ENCODE results near the gene RAD52.

RAD52 gene

GRCh38 chr12:912466-913235 is 36.8 kb downstream of the RAD52 start:
- DNase-seq = no peak

GRCh38 chr12:911191-911826 is 38.2 kb downstream of the RAD52 start:
- peak; percentile 90 for DNase-seq

GRCh38 chr12:910416-910815 is 39.1 kb downstream of the RAD52 start:
- DNase-seq = no peak

- no peak for DNase-seq
Measured at GRCh38 chr12:909861-910260, 39.6 kb downstream of the RAD52 start.

- no peak for DNase-seq
Measured at GRCh38 chr12:907413-908185, 41.9 kb downstream of the RAD52 start.

- no peak for DNase-seq
Measured at GRCh38 chr12:906062-906585, 43.4 kb downstream of the RAD52 start.

- DNase-seq = no peak
Measured at GRCh38 chr12:905261-906031, 44.0 kb downstream of the RAD52 start.

- DNase-seq = peak; percentile 8
Measured at GRCh38 chr12:904010-904414, 45.5 kb downstream of the RAD52 start.

GRCh38 chr12:903055-903454 is 46.4 kb downstream of the RAD52 start:
- DNase-seq = no peak

- DNase-seq = no peak
Measured at GRCh38 chr12:902581-902980, 46.9 kb downstream of the RAD52 start.

GRCh38 chr12:897386-897785 is 52.1 kb downstream of the RAD52 start:
- DNase-seq = no peak

GRCh38 chr12:896031-896430 is 53.5 kb downstream of the RAD52 start:
- DNase-seq = no peak

- DNase-seq = no peak
Measured at GRCh38 chr12:894226-894625, 55.3 kb downstream of the RAD52 start.

- no peak for DNase-seq
Measured at GRCh38 chr12:886206-886605, 63.3 kb downstream of the RAD52 start.

GRCh38 chr12:885701-886100 is 63.8 kb downstream of the RAD52 start:
- DNase-seq = no peak

- no peak for DNase-seq
Measured at GRCh38 chr12:884746-885414, 64.6 kb downstream of the RAD52 start.

- DNase-seq = no peak
Measured at GRCh38 chr12:880656-881055, 68.8 kb downstream of the RAD52 start.

- no peak for DNase-seq
Measured at GRCh38 chr12:879641-880040, 69.9 kb downstream of the RAD52 start.

- DNase-seq = no peak
Measured at GRCh38 chr12:873954-874353, 75.5 kb downstream of the RAD52 start.

- no peak for DNase-seq
Measured at GRCh38 chr12:870378-870777, 79.1 kb downstream of the RAD52 start.

GRCh38 chr12:868722-869121 is 80.8 kb downstream of the RAD52 start:
- no peak for DNase-seq

GRCh38 chr12:867905-868304 is 81.6 kb downstream of the RAD52 start:
- DNase-seq = no peak

All from OCI-M1 (cell line).